K562 (cell line): Measurements from ENCODE around the gene PKD1. TPM values are rescaled to one million over a fixed set of nuclear protein-coding genes. Genes with fewer than 3 reads are reported as not detected.
"Not testable (repeated sequence)": the region's sequence is repeated elsewhere in the genome, so short reads cannot be mapped to it uniquely, and the experiment has no call there.

Source experiments
- ATAC-seq: fragments of 200-7000 bp; cut with Tn5 transposase; 3 replicates; pipeline ENCODE4 v1.9.1; 2020; ENCODE audit warnings: moderate library complexity
- BruUV-seq: library from RNA; stranded (reverse); fragments of 400-500 nt; replicated peaks from 2 replicates; lab custom pipeline; 2021; lab: Mats Ljungman, UMichigan
- CTCF ChIA-PET: fragments of 300-600 bp; formaldehyde crosslinking; extraction: SDS; loops from one replicate; lab custom pipeline; 2021; ENCODE audit warnings: low intra/inter-chr PET ratio; lab: Yijun Ruan, JAX
- POLR2A ChIA-PET: fragments of 300-600, 350-650 bp; sonication (Branson Sonifier 250); formaldehyde crosslinking; extraction: SDS; loops from one replicate; lab custom pipeline; 2021; ENCODE audit warnings: antibody characterized with exemption, inconsistent platforms; lab: Yijun Ruan, JAX
- DNase-seq, 4 experiments: peaks; one replicate each; pipeline versions ENCODE4 v3.0.0 to v3.0.0-alpha.2; 2011 to 2018; ENCODE audit warnings: low spot score in 3 of 4, mixed read lengths in 3 of 4; ENCODE audit errors: extremely low read depth in 1 of 4
- FAIRE-seq: peaks from 2 replicates; lab custom pipeline; 2011; peaks lifted over from hg19 to GRCh38; lab: Jason Lieb, UNC
- H2AFZ ChIP-seq: 2 replicates; pipeline ENCODE4 v1.6.0; 2011; ENCODE audit warnings: low read depth, low read length, control low read depth, inconsistent platforms
- H3K27ac ChIP-seq: fragments of 200-600 bp; 3 replicates; pipeline ENCODE4 v1.8.0; 2011; ENCODE audit warnings: low read depth, mild to moderate bottlenecking, control low read depth, inconsistent platforms, low read length, moderate library complexity, mixed read lengths; ENCODE audit errors: extremely low read depth
- H3K27me3 ChIP-seq, 2 experiments: fragments of 300-600 bp in 1 of 2; 2 replicates in 1 of 2; 3 replicates in 1 of 2; pipeline versions ENCODE4 v1.6.0 to v1.8.0; 2011; ENCODE audit warnings: inconsistent platforms in 2 of 2, low read length in 2 of 2, mild to moderate bottlenecking in 1 of 2, mixed read lengths in 1 of 2, moderate library complexity in 1 of 2; ENCODE audit not compliant: control insufficient read depth in 2 of 2, insufficient read depth in 2 of 2
- H3K36me3 ChIP-seq: fragments of 300-600 bp; 3 replicates; pipeline ENCODE4 v1.8.0; 2011; ENCODE audit warnings: mild to moderate bottlenecking, low read length, inconsistent platforms; ENCODE audit not compliant: control insufficient read depth, insufficient read depth
- H3K4me1 ChIP-seq, 2 experiments: fragments of 200-600 bp in 1 of 2; replicated peaks in 1 of 2; 2 replicates in 1 of 2; 3 replicates in 1 of 2; pipeline versions ENCODE4 v1.5.1 to v1.8.0; 2011; ENCODE audit warnings: inconsistent platforms in 2 of 2, low read length in 2 of 2, mild to moderate bottlenecking in 1 of 2, mixed read lengths in 1 of 2, moderate library complexity in 1 of 2; ENCODE audit not compliant: control insufficient read depth in 2 of 2, insufficient read depth in 2 of 2
- H3K4me2 ChIP-seq: 2 replicates; pipeline ENCODE4 v1.6.1; 2011; ENCODE audit warnings: low read length, control low read depth, inconsistent platforms, mixed read lengths; ENCODE audit not compliant: insufficient read depth
- H3K4me3 ChIP-seq: fragments of 200-600 bp; sonication (generic), shearing (Covaris generic); 2 replicates; pipeline ENCODE4 v1.5.1; 2016; ENCODE audit warnings: control low read depth, inconsistent platforms
- H3K79me2 ChIP-seq: fragments of 200-600 bp; 3 replicates; pipeline ENCODE4 v1.8.0; 2011; ENCODE audit warnings: low read length, inconsistent platforms; ENCODE audit not compliant: control insufficient read depth, insufficient read depth
- H3K9ac ChIP-seq, 2 experiments: 2 replicates each; pipeline versions ENCODE4 v1.6.0 to v1.6.1; 2011; ENCODE audit warnings: low read depth in 2 of 2, low read length in 2 of 2, control low read depth in 1 of 2, inconsistent platforms in 1 of 2, mild to moderate bottlenecking in 1 of 2, mixed read lengths in 1 of 2; ENCODE audit not compliant: insufficient read depth in 1 of 2
- H3K9me1 ChIP-seq: one replicate; pipeline ENCODE4 v1.6.0; 2011; ENCODE audit warnings: inconsistent platforms, mild to moderate bottlenecking, low read length, moderate library complexity; ENCODE audit not compliant: control insufficient read depth, insufficient read depth
- H3K9me3 ChIP-seq: replicated peaks from 2 replicates; pipeline ENCODE4 v1.5.1; 2011; ENCODE audit warnings: low read depth, low read length, inconsistent platforms; ENCODE audit not compliant: control insufficient read depth, insufficient read depth
- H4K20me1 ChIP-seq: replicated peaks from 2 replicates; pipeline ENCODE4 v1.6.1; 2011; ENCODE audit warnings: low read length, inconsistent platforms, mixed read lengths; ENCODE audit not compliant: control insufficient read depth, insufficient read depth
- REST ChIP-seq, 2 experiments: fragments of 450-650 bp; formaldehyde crosslinking in 1 of 2; IDR thresholded peaks; 2 replicates each; pipeline versions ENCODE4 v1.4.0 to v1.6.1; 2014 to 2020; ENCODE audit warnings: mild to moderate bottlenecking in 2 of 2, borderline replicate concordance in 1 of 2, low read depth in 1 of 2
- WGBS: fragments of 100-300 bp; shearing (Covaris generic); methylation state at CpG from one replicate; pipeline ENCODE4 v1.1.6; 2016; ENCODE audit warnings: low coverage, mixed read lengths; ENCODE audit not compliant: insufficient coverage; ENCODE audit errors: missing lambda C conversion rate; 5-methylcytosine and 5-hydroxymethylcytosine counted together
- in situ Hi-C: fragments of 300-500 bp; cut with MboI; formaldehyde crosslinking; loops from 4 replicates; pipeline ENCODE4 v1.15.0; 2018; ENCODE audit warnings: inconsistent platforms, mixed read lengths
- intact Hi-C: fragments of 100-400 bp; cut with micrococcal nuclease; formaldehyde crosslinking; loops from 2 replicates; pipeline ENCODE4 v1.14.2; 2022
- polyA plus RNA-seq, 8 experiments: library from polyadenylated mRNA; depleted of rRNA in 4 of 8; stranded (reverse) in 5 of 8; unstranded in 3 of 8; fragments of >200 nt; fragmentation: Nextera tagmentation in 2 of 8; fragmentation: Illumina TruSeq in 1 of 8; extraction: Ambion mirVana in 2 of 8; extraction: Trizol in 1 of 8; gene quantifications; 2 replicates each; pipeline versions ENCODE4 v1.2.1 to v1.2.3, GENCODE V29; 2011 to 2014; ENCODE audit warnings: inconsistent platforms in 1 of 8, missing spikeins in 1 of 8
- total RNA-seq, 7 experiments: library from RNA; depleted of rRNA in 6 of 7; stranded (reverse); fragments of >200 nt in 6 of 7; fragmentation: Illumina TruSeq in 2 of 7; extraction: Trizol in 2 of 7; gene quantifications; 2 replicates each; pipeline versions ENCODE4 v1.2.1 to v1.2.3, GENCODE V29; 2011 to 2021; ENCODE audit warnings: low replicate concordance in 1 of 7

PKD1 gene
- total and polyA plus RNA-seq, 9 of the 15 experiments (the other 6 are each of a cell fraction or from before 2014, with no cell fraction given) = 0.23 to 93.5 (median 12.6) TPM

GRCh38 chr16:2121325-2121724, 14.4 kb downstream of the PKD1 start (continued):
- peak; percentile 40; the same call in 1 of the 2 replicates for TF ChIP-seq REST (IDR thresholded peaks at IDR 0.05; ENCODE audit: borderline replicate concordance)
- not testable (repeated sequence) for TF ChIP-seq REST (CRISPR knock-in tag; IDR thresholded peaks at IDR 0.05; ENCODE audit: low read depth)
- TF ChIP-seq, all 486 proteins: peak for 4; not testable (repeated sequence) for 482

GRCh38 chr16:2117960-2118722, 17.6 kb downstream of the PKD1 start:
- H2AFZ ChIP-seq, H3K9me3 ChIP-seq, H3K9ac ChIP-seq, intact Hi-C loops, BruUV-seq, in situ Hi-C loops, H3K36me3 ChIP-seq, DNase-seq, ATAC-seq, FAIRE-seq, H3K4me3 ChIP-seq, POLR2A ChIA-PET, H3K27me3 ChIP-seq, CTCF ChIA-PET, H3K27ac ChIP-seq, H3K4me2 ChIP-seq, H3K79me2 ChIP-seq, H4K20me1 ChIP-seq, H3K9me1 ChIP-seq: not testable (repeated sequence)
- peaks cover 0 to 30% of the 10 kb centered on the region in 2 experiments; a peak in 2 of 5 replicates for H3K4me1 ChIP-seq
- WGBS = 86% methylated on average over 8 of the region's 35 CpGs

GRCh38 chr16:2117341-2117740, 18.4 kb downstream of the PKD1 start:
- intact Hi-C loops, FAIRE-seq, H3K27ac ChIP-seq, DNase-seq, H3K4me3 ChIP-seq, in situ Hi-C loops, H3K9me3 ChIP-seq, CTCF ChIA-PET, H3K27me3 ChIP-seq, H3K9ac ChIP-seq, POLR2A ChIA-PET, BruUV-seq, H4K20me1 ChIP-seq, H3K9me1 ChIP-seq, H2AFZ ChIP-seq, H3K36me3 ChIP-seq, H3K79me2 ChIP-seq, H3K4me2 ChIP-seq, ATAC-seq: not testable (repeated sequence)
- H3K4me1 ChIP-seq = peaks cover 0 to 27% of the 10 kb centered on the region in 2 experiments; a peak in 2 of 5 replicates
- 87% methylated on average over 3 of the region's 25 CpGs for WGBS
